ENCODE measurements around the gene NMRAL1. TPM values are rescaled to one million over a fixed set of nuclear protein-coding genes. Genes with fewer than 3 reads are reported as not detected.

Gene NMRAL1
- polyA plus RNA-seq, 4 donors: 27.3 to 52.9 (median 35.3) TPM

DNA sequence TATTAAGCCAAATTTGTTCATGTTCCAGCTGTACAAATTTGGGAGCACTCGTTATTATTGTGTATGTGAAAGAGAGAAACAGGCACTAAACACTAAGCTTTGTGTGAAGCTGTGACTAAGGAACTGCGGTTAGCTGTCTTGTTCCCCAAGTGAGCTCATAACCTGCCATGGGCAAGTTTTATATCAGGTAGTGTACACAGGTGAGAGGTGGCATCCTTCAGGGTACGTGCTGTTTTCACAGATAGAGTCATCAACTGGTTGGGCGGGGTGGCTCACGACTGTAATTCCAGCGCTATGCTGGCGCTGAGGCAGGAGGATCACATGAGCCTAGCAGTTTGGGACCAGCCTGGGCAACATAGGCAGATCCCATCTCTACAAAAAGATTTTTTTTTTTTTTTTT, 45.9 kb downstream of the NMRAL1 start:
- no peak for DNase-seq (ENCODE audit: low read depth in 4 of 4, low spot score in 3 of 4)

DNA sequence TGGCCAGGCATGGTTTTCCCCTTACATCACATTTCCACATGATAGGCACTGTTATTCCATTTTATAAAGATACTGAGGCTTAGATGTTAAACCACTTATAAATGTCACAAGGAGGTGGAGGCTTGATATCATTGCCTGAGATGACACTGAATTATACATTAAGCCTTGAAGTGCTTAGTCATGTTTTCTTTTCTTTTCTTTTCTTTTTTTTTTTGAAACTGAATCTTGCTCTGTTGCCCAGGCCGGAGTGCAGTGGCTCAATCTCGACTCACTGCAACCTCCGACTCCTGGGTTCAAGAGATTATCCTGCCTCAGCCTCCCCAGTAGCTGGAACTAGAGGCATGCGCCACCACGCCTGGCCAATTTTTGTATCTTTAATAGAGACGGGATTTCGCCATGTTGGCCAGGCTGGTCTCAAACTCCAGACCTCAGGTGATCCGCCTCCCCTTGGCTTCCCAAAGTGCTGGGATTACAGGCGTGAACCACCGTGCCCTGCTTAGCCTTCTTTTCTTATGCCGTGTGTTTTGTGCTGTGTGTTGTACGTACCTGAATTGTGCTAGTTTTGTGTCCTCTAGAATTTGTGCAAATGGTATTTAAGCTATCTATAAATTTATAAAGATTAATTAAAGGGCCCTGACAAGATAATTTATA, 47.6 kb downstream of the NMRAL1 start:
- DNase-seq (ENCODE audit: low read depth in 4 of 4, low spot score in 3 of 4): no peak

DNA sequence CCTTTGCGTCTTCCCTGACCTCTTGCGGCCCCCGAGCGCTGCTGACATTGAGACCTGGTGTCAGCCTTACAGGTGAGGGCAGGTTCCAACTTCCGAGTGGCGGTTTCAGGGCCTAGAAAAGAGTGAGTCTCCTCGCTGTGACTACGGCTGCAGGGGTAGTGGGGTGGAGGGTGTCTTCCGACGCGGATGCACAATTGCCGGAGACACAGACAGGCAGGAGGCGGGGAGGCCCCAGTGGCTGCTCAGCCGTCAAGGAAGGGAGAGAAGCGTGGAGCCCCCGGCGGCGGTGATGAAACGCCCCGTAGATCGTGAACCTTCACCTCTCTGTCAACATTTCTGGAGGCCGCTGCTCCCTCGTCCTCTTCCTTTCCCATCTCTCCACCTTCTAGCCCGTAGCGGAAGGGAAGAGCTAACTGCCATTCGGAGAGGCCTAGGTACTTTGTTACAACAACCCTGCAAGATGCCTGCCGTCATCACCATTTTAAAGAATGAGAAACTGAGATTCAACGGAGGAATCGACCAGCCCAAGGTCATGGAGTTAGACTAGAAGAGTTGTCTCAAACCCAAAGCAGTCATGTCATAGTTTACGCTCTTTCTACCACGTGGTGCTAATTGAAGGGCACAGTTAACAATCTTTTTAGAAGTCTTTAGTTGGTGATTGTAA, 48.3 kb downstream of the NMRAL1 start:
- no peak for DNase-seq (ENCODE audit: low read depth in 4 of 4, low spot score in 3 of 4)

DNA sequence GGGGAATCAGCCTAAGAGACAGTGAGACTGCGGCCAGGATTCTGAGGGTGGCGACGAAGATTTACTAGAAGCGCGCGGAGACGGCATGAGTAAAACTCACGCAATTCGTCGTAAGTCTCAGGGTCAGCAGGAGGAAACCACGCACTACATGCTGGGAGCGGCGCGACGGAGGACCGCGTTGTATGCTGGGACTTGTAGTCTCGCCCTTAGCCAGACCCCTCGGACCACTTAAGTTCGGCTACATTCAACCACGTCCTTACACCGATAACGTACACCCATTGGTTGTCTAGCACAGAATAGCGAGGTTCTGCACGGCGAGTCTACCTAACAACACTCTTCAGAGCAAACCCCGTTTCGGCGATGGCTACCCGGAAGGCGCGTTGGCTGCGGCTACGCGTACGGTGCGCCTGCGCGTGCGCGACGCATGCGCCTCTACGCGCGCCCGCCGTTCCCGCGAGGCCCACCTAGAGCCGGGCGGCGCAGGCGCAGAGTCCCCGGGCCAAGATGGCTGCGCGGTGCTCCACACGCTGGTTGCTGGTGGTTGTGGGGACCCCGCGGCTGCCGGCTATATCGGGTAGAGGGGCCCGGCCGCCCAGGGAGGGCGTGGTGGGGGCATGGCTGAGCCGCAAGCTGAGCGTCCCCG, 48.9 kb downstream of the NMRAL1 start, which contains the start of gene DNAJA3:
Gene DNAJA3, plus strand, starts transcription at position 491 of the 643 bp plus-strand sequence. Its CDS starts 14 bp downstream, at position 505.
- peak in 3 of 4 donors; percentile 85 to 92 (median 89) for DNase-seq (ENCODE audit: low read depth in 4 of 4, low spot score in 3 of 4)

DNA sequence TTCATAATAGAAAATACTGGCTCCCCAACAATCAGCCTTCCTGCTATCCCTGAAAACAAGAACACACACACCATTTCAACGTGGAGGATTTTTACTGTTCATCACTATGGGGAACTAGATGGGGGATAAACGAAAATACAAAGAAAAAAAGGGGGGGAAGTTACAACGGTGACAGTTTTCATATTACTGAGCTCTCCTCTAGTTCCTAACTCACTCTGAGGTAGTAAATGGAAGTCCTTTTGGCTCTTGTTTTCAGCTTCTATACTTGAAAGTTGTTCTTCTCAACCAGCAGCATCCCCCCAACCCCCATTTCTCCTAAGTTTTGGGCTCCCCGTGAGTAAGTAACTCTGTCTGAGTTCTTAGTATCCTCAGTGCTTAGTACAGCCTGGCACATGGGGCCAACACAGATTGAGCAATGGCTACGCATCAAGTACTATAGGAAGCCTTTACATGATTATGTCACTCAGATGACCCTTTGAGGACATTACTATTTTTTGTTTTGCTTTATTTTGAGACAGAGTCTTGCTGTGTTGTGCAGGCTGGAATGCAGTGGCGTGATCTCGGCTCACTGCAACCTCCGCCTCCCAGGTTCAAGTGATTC, 53.8 kb downstream of the NMRAL1 start:
- DNase-seq (ENCODE audit: low read depth in 4 of 4, low spot score in 3 of 4): no peak

DNA sequence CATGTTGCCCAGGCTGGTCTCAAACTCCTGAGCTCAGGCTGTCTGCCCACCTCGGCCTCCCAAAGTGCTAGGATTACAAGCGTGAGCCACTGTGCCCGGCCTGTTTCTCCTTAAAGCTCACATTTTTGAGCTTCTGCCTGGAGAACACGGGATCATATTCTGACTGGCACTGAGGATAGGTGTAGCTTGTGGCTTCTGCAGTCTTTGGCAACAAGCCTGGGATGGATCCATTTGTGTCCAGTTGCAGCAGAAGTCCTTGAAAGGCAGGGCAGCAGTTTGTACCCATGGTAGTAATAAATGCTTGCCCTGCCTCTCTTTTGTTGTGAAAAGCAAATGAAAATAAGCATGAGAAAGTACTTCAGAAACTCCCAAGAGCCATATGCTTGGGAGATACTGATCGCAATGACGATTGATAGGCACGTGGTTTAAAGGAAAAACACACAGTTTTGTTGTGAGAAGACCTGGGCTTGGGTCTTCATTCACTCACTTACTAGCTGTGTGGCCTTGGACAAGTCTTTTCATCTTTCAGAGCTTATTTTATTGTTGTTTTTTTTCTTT, 54.9 kb downstream of the NMRAL1 start:
- DNase-seq (ENCODE audit: low read depth in 4 of 4, low spot score in 3 of 4): no peak

DNA sequence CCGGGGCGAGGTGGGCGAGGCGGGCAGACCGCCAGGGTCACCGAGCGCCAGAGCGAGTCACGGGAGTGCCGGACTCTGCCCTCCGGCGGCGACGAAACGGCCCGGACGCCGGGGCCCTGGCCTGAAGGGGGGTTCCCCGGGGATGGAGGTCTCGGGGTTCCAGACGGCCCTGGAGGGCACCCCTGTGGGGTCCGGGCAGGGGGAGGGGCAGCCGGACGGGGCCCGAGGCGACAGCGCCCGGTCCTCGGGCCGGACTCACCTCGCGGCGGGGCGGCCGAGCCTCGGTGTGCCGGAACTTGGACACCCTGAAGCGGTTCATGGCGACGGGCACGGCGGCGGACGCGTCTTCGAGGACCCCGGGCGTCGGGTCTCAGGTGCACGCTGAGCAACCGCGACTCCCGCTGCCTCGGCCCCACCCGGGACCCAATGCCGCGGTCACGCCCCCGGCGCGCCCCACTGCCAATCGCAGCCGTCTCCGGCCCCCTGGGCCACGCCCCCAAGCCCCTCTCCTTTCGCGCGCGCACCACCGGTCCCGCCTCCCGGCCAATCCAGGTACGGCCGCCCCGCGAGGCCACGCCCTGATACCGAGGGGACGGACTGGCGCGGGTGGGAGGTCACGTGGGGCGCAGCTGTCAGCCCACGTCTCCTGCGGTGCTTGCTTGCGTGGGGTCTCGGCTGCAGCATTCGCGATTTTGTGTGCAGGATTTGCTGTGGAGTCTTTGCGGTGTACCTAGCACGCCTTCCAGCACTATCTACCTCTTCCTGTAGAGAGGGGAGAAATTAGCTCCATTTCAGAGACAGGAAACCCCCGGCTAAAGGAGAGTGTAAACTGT, 58.0 kb downstream of the NMRAL1 start, which contains the start of gene CORO7:
Gene CORO7, minus strand, starts transcription at position 397 of the 833 bp plus-strand sequence. Its CDS starts 78 bp downstream, at position 319.
- DNase-seq (ENCODE audit: low read depth in 4 of 4, low spot score in 3 of 4): peak in 3 of 4 donors; percentile 71 to 75 (median 73)

DNA sequence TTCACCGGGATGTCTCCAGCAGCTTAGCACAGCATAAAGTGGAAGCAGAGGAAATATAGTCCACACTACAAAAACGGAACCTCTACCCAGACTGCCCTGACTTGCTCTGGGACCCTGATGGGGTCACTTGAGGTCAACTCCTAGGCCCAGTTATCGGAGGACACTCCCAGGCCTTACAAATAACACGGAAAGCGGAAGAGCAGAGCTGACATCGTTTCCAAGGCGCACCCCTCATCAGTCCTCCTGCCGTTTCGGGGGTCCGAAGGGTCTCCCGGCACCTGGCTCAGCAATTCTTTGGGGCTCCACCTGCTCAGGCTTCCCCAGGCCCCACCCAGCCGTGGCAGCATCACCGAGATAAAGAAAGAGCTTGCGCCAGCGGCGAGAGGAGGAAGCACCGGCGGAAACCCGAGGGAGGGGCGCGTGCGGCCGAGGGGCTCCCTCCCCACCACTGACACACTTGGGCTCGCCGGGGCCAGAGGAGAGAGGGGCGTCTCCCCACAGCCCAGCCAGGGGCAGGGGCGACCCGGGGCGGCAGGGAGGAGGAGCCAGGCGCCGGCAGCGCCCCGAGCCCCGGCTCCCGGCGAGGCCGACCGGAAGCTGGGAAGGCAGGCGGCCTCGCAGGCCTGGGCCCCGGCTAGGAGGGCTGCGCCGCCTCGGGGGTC, 58.8 kb downstream of the NMRAL1 start:
- DNase-seq (ENCODE audit: low read depth in 4 of 4, low spot score in 3 of 4): no peak

DNA sequence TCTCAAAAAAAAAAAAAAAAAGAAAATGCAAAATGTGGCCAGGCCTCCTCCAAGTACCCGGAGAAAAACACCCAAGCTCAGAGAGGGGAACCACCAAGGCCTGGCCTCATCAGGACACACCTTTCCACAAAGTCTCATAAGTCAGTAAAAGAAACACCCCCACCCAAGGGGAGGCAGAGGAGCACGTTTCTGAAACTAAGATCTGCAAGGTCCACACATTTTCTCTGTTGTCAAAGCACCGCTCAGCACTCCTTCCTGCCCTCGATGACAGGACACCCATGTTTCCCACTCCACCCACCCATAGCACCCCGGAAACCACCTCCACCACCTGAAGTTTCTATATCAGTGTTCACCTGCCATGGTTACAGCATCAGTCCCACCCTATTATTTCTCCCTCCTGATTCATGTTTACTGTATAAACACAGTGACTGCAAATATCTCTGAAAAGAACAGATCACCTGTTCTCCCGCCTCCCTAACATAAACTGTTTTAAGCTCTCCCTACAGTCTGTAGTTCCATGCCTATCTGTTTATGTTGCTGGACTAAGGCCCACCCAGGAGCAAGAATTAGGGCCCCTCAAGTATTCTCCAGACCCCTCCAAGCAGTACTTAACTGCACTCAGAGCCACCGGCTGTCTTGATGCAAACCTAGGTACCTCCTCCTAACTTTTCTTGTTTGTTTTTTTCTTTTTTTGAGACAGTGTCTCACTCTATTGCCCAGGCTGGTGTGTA, 60.1 kb downstream of the NMRAL1 start:
- DNase-seq (ENCODE audit: low read depth in 4 of 4, low spot score in 3 of 4): no peak

DNA sequence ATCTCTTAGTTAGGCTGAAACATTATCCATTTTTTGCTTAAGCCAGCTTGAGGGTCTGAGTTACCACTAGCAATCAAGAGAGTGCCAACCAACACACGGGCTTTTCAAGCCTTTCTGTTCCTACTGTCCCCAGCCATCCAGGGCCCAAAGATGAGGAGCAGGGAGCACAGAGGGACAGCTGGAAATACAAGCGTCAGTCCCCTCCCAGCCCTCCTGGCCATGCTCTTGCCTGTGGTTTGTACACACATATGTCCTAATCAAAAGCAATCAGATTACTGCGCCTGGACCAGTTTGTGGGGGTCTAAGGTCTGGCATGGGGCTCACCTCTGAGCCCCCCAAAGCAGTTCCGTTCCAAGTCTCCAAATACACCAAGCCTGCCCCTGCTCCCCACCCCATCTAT, 61.6 kb downstream of the NMRAL1 start:
- DNase-seq (ENCODE audit: low read depth in 4 of 4, low spot score in 3 of 4): no peak

DNA sequence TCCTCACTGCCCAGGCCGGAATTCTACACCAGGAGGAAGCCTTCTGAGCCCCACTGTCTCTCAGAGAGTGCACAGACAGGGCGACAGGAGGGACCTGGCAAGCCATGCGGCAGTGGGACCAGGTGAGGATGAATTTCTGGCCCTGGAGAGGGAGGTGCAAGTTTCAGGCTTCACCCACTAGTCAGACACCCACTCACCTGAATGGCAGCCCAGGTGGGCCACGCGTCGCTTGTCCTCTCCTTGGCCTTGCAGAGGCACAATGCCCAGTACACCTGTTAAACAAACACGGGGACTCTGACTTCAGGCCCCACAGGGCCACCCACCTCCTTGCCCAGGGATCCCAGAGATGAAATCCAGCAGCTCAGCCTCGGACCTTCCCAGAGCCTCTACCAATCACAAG, 62.3 kb downstream of the NMRAL1 start:
- DNase-seq (ENCODE audit: low read depth in 4 of 4, low spot score in 3 of 4): no peak

Other genes starting within 250 kb of the NMRAL1 start
- 1 to 10 TPM in 3 of 4 donors, under 1 TPM in 1; 0.90 to 2.9 (median 1.5) TPM for gene SRL, start 232.5 kb downstream of the NMRAL1 start, polyA plus RNA-seq (ENCODE audit: insufficient read length in 4 of 4)
- 10 to 100 TPM; 16.1 to 29.1 (median 17.7) TPM for gene TFAP4, start 201.6 kb downstream of the NMRAL1 start, polyA plus RNA-seq (ENCODE audit: insufficient read length in 4 of 4)
- gene GLIS2, start 158.6 kb downstream of the NMRAL1 start, polyA plus RNA-seq (ENCODE audit: insufficient read length in 4 of 4): 10 to 100 TPM; 36.0 to 75.3 (median 45.3) TPM
- 10 to 100 TPM; 19.4 to 36.3 (median 21.6) TPM for gene PAM16, start 123.3 kb downstream of the NMRAL1 start, polyA plus RNA-seq (ENCODE audit: insufficient read length in 4 of 4)
- gene VASN, start 102.8 kb downstream of the NMRAL1 start, polyA plus RNA-seq (ENCODE audit: insufficient read length in 4 of 4): 10 to 100 TPM; 35.7 to 68.7 (median 44.1) TPM
- gene CORO7, start 58.0 kb downstream of the NMRAL1 start, polyA plus RNA-seq (ENCODE audit: insufficient read length in 4 of 4): 10 to 100 TPM; 14.1 to 25.5 (median 16.9) TPM
- 10 to 100 TPM; 24.3 to 48.9 (median 37.1) TPM for gene DNAJA3, start 48.8 kb downstream of the NMRAL1 start, polyA plus RNA-seq (ENCODE audit: insufficient read length in 4 of 4)
- gene HMOX2, start 1.8 kb upstream of the NMRAL1 start, polyA plus RNA-seq (ENCODE audit: insufficient read length in 4 of 4): 10 to 100 TPM; 47.5 to 53.7 (median 49.6) TPM
- gene CDIP1, start 64.1 kb upstream of the NMRAL1 start, polyA plus RNA-seq (ENCODE audit: insufficient read length in 4 of 4): 10 to 100 TPM; 21.0 to 31.1 (median 28.3) TPM
- gene C16orf96, start 81.7 kb upstream of the NMRAL1 start, polyA plus RNA-seq (ENCODE audit: insufficient read length in 4 of 4): under 1 TPM; 0.14 to 0.41 (median 0.23) TPM
- 10 to 100 TPM; 11.7 to 30.8 (median 14.2) TPM for gene UBALD1, start 140.3 kb upstream of the NMRAL1 start, polyA plus RNA-seq (ENCODE audit: insufficient read length in 4 of 4)
- 10 to 100 TPM; 38.7 to 70.3 (median 53.1) TPM for gene MGRN1, start 150.2 kb upstream of the NMRAL1 start, polyA plus RNA-seq (ENCODE audit: insufficient read length in 4 of 4)
- gene NUDT16L1, start 218.9 kb upstream of the NMRAL1 start, polyA plus RNA-seq (ENCODE audit: insufficient read length in 4 of 4): 10 to 100 TPM; 27.0 to 54.6 (median 35.6) TPM

Measured in left renal pelvis (tissue), 4 donors.